RKO (cell line): ENCODE measurements around the gene EIPR1.

Experiments
- DNase-seq: peaks from one replicate; pipeline ENCODE4 v3.0.0-alpha.2; 2016; ENCODE audit warnings: low spot score

The EIPR1 gene

GRCh38 chr2:3267869-3268704 lies 109.5 kb downstream of the EIPR1 start:
- no peak for DNase-seq

- no peak for DNase-seq
Observed at GRCh38 chr2:3266925-3267867, 110.4 kb downstream of the EIPR1 start.

GRCh38 chr2:3265981-3266924 lies 111.4 kb downstream of the EIPR1 start:
- no peak for DNase-seq

- no peak for DNase-seq
Observed at GRCh38 chr2:3265471-3265870, 112.1 kb downstream of the EIPR1 start.

GRCh38 chr2:3264010-3264744 lies 113.4 kb downstream of the EIPR1 start:
- DNase-seq = no peak

- DNase-seq = no peak
Observed at GRCh38 chr2:3263487-3263886, 114.1 kb downstream of the EIPR1 start.

GRCh38 chr2:3262437-3263388 lies 114.9 kb downstream of the EIPR1 start:
- no peak for DNase-seq

- DNase-seq = no peak
Observed at GRCh38 chr2:3261511-3261910, 116.1 kb downstream of the EIPR1 start.

GRCh38 chr2:3260959-3261358 lies 116.7 kb downstream of the EIPR1 start:
- DNase-seq = no peak

GRCh38 chr2:3257826-3258225 lies 119.8 kb downstream of the EIPR1 start:
- DNase-seq = no peak

- DNase-seq = no peak
Observed at GRCh38 chr2:3257166-3257565, 120.5 kb downstream of the EIPR1 start.

GRCh38 chr2:3256605-3257004 lies 121.0 kb downstream of the EIPR1 start:
- no peak for DNase-seq

GRCh38 chr2:3256157-3256556 lies 121.5 kb downstream of the EIPR1 start:
- DNase-seq = no peak

- no peak for DNase-seq
Observed at GRCh38 chr2:3254442-3254941, 123.1 kb downstream of the EIPR1 start.

GRCh38 chr2:3253913-3254441 lies 123.6 kb downstream of the EIPR1 start:
- no peak for DNase-seq

GRCh38 chr2:3251946-3252345 lies 125.7 kb downstream of the EIPR1 start:
- no peak for DNase-seq

- DNase-seq = no peak
Observed at GRCh38 chr2:3249476-3249962, 128.1 kb downstream of the EIPR1 start.

- DNase-seq = no peak
Observed at GRCh38 chr2:3248754-3249475, 128.7 kb downstream of the EIPR1 start.
